ENCODE data around the gene DUSP1. TPM values are rescaled to one million over a fixed set of nuclear protein-coding genes. Genes with fewer than 3 reads are reported as not detected.
A peak's percentile ranks its signal among the peaks of the same experiment; 100 is the strongest.

Gene DUSP1
- total and polyA plus RNA-seq, 2 of the 13 experiments (the other 11 are each of a cell fraction or from before 2014, with no cell fraction given) = 27.1 to 55.5 TPM

GRCh38 chr5:172816925-172817562 lies 46.0 kb upstream of the DUSP1 start:
- Histone ChIP-seq H3K27ac (ENCODE audit: extremely low read length, insufficient read depth, low read length) (no peak overlapping the region), H2AFZ (ENCODE audit: low read length) (no peak overlapping the region), H3K27me3 (ENCODE audit: control insufficient read depth in 1 of 2, insufficient read depth in 2 of 2, low read length in 2 of 2) (no peaks in the 10 kb centered on the region), H3K9ac (ENCODE audit: insufficient read depth, low read depth, low read length) (no peak overlapping the region), H4K20me1 (ENCODE audit: insufficient read depth, low read length) (no peaks in the 10 kb centered on the region), H3K4me1 (ENCODE audit: insufficient read depth, low read length) (peaks cover 44% of the 10 kb centered on the region), H3K79me2 (ENCODE audit: insufficient read depth, low read length) (no peaks in the 10 kb centered on the region), H3K36me3 (replicated peaks in 1 of 2; ENCODE audit: control insufficient read depth in 1 of 2, insufficient read depth in 2 of 2, low read length in 2 of 2) (no peaks in the 10 kb centered on the region), H3K4me2 (ENCODE audit: low read depth, low read length) (peak overlapping the region; percentile 61), H3K9me3 (ENCODE audit: low read length) (no peaks in the 10 kb centered on the region), H3K4me3 (replicated peaks in 1 of 3; ENCODE audit: insufficient read depth in 1 of 3, low read depth in 2 of 3, low read length in 3 of 3) (peak overlapping the region in 1 of 3 experiments; percentile 29; a peak in 2 of 6 replicates)
- WGBS (ENCODE audit: low lambda C conversion rate) = 7% methylated on average over 5 of the region's 5 CpGs
- no TSS peak for BruUV-seq (replicated peaks)
- DNase-seq (ENCODE audit: low spot score) (no peak), FAIRE-seq (no peak), ATAC-seq (peak; percentile 72)
- ChIA-PET POLR2A (interaction anchor here (1.1 to 3.0 kb wide), 8 partner anchors 17 to 103 kb away, joined by 3 to 12 read pairs (median 4); partner anchors contain the start of genes DUSP1 and ERGIC1), CTCF (ENCODE audit: low intra/inter-chr PET ratio, low total read pairs) (no interaction called here)
- intact Hi-C loops (cut with micrococcal nuclease; ENCODE audit: unreplicated experiment) = no loop called here
- in situ Hi-C loops (cut with HindIII; ENCODE audit: extremely low pct_ligation_motif_present, low pct_unique_long_range_greater_than_20kb) = no loop called here
- TF ChIP-seq ATF3 (CRISPR knock-in tag; IDR thresholded peaks at IDR 0.05) (peak; percentile 57; the same call in 1 of the 2 replicates), KAT7 (CRISPR knock-in tag; IDR thresholded peaks at IDR 0.05; ENCODE audit: borderline replicate concordance) (no peak), NFYB (CRISPR knock-in tag; IDR thresholded peaks at IDR 0.05) (0 out of 2 replicates have a peak, but pooled peaks have one; percentile 32), IRF2 (CRISPR knock-in tag; IDR thresholded peaks at IDR 0.05) (0 out of 2 replicates have a peak, but pooled peaks have one; percentile 17), ARNTL (CRISPR knock-in tag; IDR thresholded peaks at IDR 0.05) (no peak), ARID5B (CRISPR knock-in tag; IDR thresholded peaks at IDR 0.05) (0 out of 2 replicates have a peak, but pooled peaks have one; percentile 34), AHDC1 (CRISPR knock-in tag; IDR thresholded peaks at IDR 0.05; ENCODE audit: borderline replicate concordance) (no peak), SAP130 (CRISPR knock-in tag; IDR thresholded peaks at IDR 0.05; ENCODE audit: low read depth) (peak; percentile 54; the same call in 1 of the 2 replicates), ZZZ3 (CRISPR knock-in tag; IDR thresholded peaks at IDR 0.05; ENCODE audit: borderline replicate concordance) (no peak), RBAK (CRISPR knock-in tag; IDR thresholded peaks at IDR 0.05) (no peak), ZMYM2 (CRISPR knock-in tag; IDR thresholded peaks at IDR 0.05) (no peak)
